ENCODE results near the gene PMS1.

DNA sequence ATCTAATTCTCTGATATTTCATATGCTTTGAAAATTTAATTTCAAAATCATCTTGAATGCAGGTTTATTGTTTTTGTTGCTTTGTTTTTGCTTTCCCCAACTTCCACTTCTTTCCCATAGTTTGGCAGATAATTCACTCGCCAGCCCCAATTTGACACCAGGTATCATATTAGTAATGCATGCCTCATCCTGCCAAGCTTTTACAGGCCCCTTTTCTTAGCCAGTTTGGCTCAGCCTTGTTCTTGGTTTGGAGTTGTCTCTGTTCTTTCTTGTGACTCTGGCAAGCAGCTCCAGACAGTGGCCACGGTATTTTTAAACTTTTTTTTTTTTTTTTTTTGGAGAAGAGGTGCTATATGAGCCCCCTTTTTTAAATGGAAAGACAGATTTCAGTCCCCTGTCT lies 65.3 kb downstream of the PMS1 start:
- no peak for TF ChIP-seq CTCF (IDR thresholded peaks at IDR 0.05 in 8 of 11, conservative IDR thresholded peaks at IDR 0.05 in 3 of 11)
- no peak for TF ChIP-seq POLR2A (IDR thresholded peaks at IDR 0.05)
- no peak for TF ChIP-seq POLR2AphosphoS5 (IDR thresholded peaks at IDR 0.05)
